ENCODE data around the gene PPP2R2C. TPM values are rescaled to one million over a fixed set of nuclear protein-coding genes. Genes with fewer than 3 reads are reported as not detected.

The PPP2R2C gene
- total RNA-seq, 1 experiment from 2014 or later, result under 0.01 TPM

DNA sequence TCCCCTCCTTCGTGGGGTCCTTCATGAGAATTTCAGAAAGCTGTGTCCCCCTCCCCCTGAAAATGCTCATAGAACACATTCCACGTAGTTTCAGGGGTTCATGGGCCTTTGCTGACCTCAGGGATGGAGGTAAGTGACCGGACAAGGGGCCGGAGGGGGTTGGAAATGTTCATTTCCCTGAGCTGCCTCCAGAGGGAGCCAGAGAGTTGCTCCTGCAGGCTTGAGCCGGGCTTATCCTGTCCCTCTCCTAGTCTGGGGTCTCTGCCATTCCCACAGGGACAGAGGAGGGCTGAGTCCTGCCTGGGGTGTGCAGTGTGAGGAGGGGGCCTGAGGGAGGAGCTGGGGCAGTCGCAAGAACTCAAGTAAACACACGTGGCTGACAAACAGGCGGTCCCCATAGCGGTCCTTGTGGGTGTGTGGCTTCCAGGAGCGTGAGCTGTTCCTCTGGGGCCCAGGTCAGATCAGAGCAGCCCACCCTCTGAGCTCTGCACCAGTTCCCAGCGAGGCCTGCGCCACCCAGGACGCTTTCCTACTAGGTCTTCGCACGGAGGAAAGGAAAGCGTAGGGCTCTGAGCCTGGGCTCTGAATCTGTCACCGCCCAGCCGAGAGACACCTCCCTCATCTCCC is 140.3 kb downstream of the PPP2R2C start:
- no peak for DNase-seq (ENCODE audit: low read depth)

- no peak for DNase-seq (ENCODE audit: low read depth)
These were observed 140.9 kb downstream of the PPP2R2C start for GRCh38 chr4:6331468-6331867.

DNA sequence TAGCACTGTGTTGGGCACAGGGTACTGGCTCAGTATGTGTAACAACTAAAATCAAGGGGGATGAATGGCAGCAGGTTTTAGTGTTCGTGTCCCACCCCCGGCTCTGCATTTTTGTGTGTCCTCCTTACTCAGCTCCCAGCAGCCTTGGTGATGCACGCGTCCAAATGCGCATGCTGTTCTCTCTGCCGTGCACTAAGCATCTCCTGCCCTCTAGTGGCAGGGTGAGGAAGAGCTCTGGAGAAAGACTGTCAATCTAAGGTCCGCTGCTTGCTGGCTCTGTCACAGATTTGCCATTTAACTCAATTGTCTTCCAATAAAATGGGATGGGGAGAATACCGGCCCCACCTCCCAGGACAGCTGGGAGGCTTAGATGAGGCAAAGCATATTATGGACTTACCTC is 141.4 kb downstream of the PPP2R2C start:
- DNase-seq (ENCODE audit: low read depth), result no peak

- no peak for DNase-seq (ENCODE audit: low read depth)
These were observed 142.0 kb downstream of the PPP2R2C start for GRCh38 chr4:6330384-6330767.

- no peak for DNase-seq (ENCODE audit: low read depth)
These were observed 142.7 kb downstream of the PPP2R2C start for GRCh38 chr4:6329478-6330383.

DNA sequence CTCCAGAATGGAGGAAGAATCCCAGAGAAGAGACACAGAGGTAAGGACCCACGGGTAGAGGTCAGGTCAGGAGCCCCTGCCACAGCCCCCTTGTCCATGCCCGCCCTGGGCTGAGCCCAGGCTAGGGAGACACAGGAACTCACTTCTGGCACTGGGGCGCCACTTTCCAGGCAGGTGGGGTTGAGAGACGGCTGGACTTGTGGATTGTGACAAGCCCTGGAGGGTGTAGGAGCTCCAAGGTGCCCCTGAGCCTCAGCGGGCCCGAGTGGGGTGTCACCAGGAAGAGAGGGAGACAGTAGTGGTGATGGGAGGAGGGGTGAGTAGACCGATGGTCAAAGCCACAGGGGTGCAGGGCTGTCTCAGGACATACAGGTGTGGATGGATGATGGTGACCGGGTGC is 143.9 kb downstream of the PPP2R2C start:
- no peak for DNase-seq (ENCODE audit: low read depth)

DNA sequence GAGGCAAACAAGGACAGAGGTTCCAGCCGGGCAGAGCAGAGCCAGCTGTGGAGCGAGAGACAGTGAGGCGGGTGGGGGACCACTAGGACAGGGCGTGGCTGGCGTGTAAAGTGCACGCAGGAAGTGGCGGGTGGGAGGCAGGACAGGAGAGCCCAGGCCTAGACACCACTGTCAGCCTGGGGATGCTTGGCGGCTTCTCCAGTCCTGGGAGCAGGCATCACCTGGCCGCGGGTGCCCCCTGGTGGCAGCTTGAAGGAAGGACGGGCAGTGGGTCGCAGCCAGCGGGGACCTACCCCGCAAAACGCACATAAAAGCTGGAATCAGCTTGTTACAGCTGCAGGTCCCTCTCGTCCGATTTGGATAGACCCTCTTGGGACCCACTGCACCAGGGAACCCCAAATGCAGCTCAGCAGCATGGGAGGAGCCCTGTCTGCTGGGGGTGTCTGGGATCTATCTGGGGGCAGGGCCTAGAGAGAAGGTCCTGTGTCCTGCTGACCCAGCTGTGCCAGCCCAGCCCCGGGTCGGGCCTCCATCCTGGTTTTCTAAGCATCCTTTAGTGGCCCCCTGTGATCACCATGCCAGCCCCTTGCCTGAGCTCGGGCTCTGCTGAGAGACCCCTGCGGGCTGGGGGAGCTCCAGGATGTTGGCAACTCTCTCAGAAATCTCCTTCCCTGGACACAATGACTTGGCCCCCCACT is 145.0 kb downstream of the PPP2R2C start:
- peak; percentile 54 for DNase-seq (ENCODE audit: low read depth)

GRCh38 chr4:6326312-6327060 is 145.9 kb downstream of the PPP2R2C start:
- DNase-seq (ENCODE audit: low read depth), result no peak

- no peak for DNase-seq (ENCODE audit: low read depth)
These were observed 146.6 kb downstream of the PPP2R2C start for GRCh38 chr4:6325788-6326290.

DNA sequence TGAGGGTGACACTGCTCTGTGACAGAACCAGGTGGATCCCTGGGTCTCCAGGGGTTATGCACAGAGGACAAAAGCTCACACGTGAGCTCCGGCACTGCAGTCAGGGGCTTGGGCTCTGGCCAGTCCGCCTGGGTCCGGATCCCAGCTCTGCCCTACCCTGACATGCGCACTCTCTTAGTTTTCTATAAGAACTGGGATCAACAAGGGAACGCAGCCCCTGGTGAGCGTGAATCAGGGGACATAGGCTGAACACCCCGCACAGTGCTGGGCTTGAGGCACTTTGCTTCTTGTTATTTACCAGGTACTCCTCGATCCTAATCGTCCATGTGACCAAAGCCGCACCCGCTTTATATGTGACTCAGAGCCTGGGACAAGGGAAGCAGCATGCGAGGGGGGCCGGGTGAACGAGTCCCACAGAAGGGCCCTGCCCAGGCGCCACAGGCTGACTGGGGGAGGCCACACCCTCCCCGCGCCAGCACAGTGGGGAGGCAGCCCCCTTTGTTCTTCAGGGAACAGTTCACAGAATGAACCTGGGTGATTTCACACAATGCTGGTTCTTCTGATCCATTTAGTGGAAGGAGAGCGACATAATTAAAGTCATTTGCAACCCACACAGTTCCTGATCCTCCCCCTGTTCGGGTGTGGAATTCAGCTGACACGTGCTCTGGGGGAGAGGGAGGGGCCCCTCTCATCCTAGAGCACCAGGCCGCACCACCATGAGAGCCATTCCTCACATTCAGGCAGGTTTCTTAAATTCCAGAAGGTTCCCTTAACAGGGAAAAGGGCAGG is 147.2 kb downstream of the PPP2R2C start:
- peak; percentile 50 for DNase-seq (ENCODE audit: low read depth)

DNA sequence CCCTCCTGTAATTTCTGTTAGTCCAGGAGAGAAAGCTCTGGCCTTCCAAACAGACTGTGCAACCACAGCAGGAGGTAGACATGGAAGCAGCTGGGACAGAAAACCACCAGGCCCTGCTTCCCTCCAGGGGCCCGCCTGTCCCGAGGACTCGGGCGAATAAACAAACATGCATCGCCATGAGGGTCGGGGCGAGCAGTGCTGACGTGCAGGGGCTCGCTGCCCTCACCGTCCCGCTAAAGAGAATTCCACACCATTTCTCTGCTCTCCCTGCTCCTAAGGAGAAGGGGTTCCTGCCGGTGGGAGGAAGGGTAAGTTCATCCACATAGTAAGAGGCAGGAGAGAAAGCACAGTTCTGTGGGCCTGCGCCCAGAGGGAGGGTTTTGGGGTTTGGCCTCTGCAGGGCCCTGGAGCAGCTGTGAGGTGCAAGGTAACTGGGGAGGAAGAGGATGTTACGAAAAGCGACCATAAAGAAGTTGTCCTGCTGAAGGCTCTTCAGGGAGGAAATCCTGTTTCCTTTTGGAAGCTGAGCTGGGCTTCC is 147.9 kb downstream of the PPP2R2C start:
- no peak for DNase-seq (ENCODE audit: low read depth)

- DNase-seq (ENCODE audit: low read depth), result peak; percentile 69
These were observed 149.4 kb downstream of the PPP2R2C start for GRCh38 chr4:6322761-6323566.

DNA sequence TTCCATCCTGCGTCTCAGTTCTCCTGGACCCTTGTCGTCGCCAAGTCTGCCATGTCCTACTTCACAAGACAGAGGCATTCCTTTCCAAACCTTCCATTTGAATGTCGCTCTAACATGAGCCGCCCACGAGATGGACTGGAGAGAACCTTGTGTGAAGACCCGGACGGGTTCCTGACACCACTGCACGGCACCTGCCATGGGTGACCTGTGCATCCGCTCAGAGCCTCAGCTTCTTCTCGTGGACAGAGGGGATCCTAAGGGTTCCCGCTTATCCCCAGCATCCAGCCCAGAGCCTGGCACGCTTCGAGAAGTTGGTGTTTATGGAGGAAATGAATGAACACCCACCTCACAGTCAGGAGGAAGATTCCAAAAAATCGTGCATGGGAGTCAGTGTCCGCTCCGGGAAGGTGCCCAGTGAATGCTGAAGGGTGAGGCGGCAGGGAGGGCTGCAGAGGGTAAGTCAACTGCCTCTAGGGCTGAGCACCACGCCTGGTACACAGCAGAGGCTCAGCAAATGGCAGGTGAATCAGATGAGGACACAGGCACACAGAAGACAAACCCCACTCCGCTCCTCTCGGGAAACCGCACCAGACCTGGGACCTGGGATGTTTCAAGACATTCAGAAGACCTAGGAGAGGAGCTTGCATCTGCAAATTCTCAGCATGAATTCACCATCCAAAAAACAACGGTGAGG is 150.2 kb downstream of the PPP2R2C start:
- DNase-seq (ENCODE audit: low read depth), result no peak

GRCh38 chr4:6321361-6321760 is 151.1 kb downstream of the PPP2R2C start:
- no peak for DNase-seq (ENCODE audit: low read depth)

GRCh38 chr4:6320663-6321062 is 151.8 kb downstream of the PPP2R2C start:
- DNase-seq (ENCODE audit: low read depth), result no peak

DNA sequence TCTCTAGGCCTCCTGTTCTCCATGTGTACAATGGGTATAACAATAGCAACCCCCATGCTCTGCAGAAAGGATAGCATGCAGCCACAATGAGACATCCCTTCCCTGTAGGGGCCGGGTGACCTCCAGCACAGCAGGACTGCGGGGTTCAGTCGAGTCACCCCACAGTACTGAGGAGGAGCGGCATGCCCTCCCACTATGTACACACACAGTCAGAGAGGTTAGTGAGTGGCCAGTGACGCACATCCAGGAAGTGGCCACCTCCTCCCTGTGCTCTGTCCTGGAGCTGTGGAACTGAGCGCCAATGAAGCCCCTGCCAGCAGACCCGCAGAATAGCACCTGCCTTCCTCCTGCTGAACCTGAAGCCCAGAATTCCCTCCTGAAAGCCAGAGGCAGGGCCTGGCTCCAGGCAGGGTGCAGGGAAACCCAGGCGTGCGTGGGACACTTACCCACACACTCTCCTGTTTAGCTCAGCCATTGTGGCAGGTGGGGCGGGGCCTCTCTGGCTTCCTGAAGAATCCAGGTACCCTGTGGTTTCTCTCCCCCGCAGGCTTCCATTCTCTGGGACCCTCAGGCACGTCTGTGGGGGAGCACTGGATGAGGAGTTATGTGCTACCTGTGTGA is 152.8 kb downstream of the PPP2R2C start:
- DNase-seq (ENCODE audit: low read depth), result no peak

DNA sequence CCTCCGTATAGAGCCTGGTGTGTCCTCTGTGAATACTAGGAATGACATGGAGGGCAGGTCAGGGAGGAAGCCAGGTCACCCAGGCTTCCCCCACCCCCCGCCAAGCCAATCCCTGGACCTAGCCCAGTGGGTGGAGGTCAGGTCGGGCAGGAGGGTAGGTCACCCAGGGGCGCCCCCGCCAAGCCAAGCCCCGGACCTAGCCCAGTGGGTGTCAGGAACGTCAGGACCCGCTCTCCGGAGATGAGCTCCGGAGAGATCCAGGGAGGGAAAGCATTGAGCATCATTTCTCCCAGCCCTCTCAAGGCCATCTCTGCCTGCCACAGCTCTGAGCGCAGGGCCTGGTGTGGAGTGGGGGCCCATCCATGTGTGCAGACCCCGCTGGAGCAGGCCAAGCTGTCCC is 154.2 kb downstream of the PPP2R2C start:
- no peak for DNase-seq (ENCODE audit: low read depth)

GRCh38 chr4:6316461-6317003 is 155.9 kb downstream of the PPP2R2C start:
- DNase-seq (ENCODE audit: low read depth), result no peak
